Neural crest cell (in vitro differentiated cells): ENCODE measurements around the gene TGFB2. TPM values are rescaled to one million over a fixed set of nuclear protein-coding genes. Genes with fewer than 3 reads are reported as not detected.

Source experiments
- DNase-seq: peaks from one replicate; pipeline ENCODE4 v3.0.0; 2021; ENCODE audit warnings: low read depth, mixed read lengths, low spot score
- H3K27ac Mint-ChIP-seq: one replicate; pipeline ENCODE4 v1.8.0; 2021; ENCODE audit warnings: mild to moderate bottlenecking, mixed read lengths; ENCODE audit not compliant: unreplicated experiment
- H3K27me3 Mint-ChIP-seq: 2 replicates; pipeline ENCODE4 v1.8.0; 2021; ENCODE audit warnings: low read depth, mild to moderate bottlenecking, mixed read lengths
- H3K36me3 Mint-ChIP-seq: 2 replicates; pipeline ENCODE4 v1.8.0; 2021; ENCODE audit warnings: low read depth, mild to moderate bottlenecking, mixed read lengths
- H3K4me1 Mint-ChIP-seq: 2 replicates; pipeline ENCODE4 v1.8.0; 2021; ENCODE audit warnings: mixed read lengths
- H3K4me3 Mint-ChIP-seq: one replicate; pipeline ENCODE4 v1.8.0; 2021; ENCODE audit warnings: mild to moderate bottlenecking, mixed read lengths
- H3K9me3 Mint-ChIP-seq: 2 replicates; pipeline ENCODE4 v1.8.0; 2021; ENCODE audit warnings: mixed read lengths
- total RNA-seq: library from RNA; stranded (reverse); gene quantifications from 2 replicates; pipeline ENCODE4 v1.2.1, GENCODE V29; 2021
- TF ChIP-seq, protein P1 (sequence below): fragments of 200-600 bp; sonication (generic); conservative IDR thresholded peaks from 2 replicates; pipeline ENCODE4 v1.5.0; 2021; ENCODE audit warnings: antibody characterized with exemption, mild to moderate bottlenecking

Gene TGFB2
- total RNA-seq, 1 donor from 2014 or later: 11.4 TPM

DNA sequence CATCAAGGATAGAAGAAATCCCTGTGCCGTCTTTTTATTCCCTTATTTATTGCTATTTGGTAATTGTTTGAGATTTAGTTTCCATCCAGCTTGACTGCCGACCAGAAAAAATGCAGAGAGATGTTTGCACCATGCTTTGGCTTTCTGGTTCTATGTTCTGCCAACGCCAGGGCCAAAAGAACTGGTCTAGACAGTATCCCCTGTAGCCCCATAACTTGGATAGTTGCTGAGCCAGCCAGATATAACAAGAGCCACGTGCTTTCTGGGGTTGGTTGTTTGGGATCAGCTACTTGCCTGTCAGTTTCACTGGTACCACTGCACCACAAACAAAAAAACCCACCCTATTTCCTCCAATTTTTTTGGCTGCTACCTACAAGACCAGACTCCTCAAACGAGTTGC lies 99.0 kb downstream of the TGFB2 start:
- H3K36me3 Mint-ChIP-seq: peaks cover 5% of the 10 kb centered on the region
- peaks cover 6% of the 10 kb centered on the region for H3K4me1 Mint-ChIP-seq
- no peak overlapping the region for H3K27ac Mint-ChIP-seq
- peaks cover 3% of the 10 kb centered on the region for H3K9me3 Mint-ChIP-seq
- no peak overlapping the region for H3K4me3 Mint-ChIP-seq
- TF ChIP-seq, protein P1, sequence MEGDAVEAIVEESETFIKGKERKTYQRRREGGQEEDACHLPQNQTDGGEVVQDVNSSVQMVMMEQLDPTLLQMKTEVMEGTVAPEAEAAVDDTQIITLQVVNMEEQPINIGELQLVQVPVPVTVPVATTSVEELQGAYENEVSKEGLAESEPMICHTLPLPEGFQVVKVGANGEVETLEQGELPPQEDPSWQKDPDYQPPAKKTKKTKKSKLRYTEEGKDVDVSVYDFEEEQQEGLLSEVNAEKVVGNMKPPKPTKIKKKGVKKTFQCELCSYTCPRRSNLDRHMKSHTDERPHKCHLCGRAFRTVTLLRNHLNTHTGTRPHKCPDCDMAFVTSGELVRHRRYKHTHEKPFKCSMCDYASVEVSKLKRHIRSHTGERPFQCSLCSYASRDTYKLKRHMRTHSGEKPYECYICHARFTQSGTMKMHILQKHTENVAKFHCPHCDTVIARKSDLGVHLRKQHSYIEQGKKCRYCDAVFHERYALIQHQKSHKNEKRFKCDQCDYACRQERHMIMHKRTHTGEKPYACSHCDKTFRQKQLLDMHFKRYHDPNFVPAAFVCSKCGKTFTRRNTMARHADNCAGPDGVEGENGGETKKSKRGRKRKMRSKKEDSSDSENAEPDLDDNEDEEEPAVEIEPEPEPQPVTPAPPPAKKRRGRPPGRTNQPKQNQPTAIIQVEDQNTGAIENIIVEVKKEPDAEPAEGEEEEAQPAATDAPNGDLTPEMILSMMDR: no peak
- no peaks in the 10 kb centered on the region for H3K27me3 Mint-ChIP-seq
- no peak for DNase-seq

DNA sequence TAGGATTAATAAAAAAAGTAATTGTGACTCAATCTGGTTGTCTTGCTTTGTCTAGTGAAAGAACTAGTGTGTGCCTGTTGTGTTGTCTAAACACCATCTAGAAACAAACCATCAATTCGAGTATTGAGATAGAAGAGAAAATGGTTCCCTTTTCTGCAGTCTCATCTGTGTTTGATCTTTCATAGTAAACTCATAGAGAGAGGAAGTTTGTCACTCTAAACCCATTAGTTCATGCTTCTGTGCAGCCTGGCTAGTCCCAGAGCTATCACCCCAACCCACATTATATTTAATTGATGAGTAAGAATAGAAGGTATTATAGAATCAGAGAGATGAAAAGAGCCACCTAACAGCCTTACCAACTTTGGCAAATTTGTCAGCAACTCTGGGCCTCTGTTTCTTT lies 99.5 kb downstream of the TGFB2 start:
- H3K36me3 Mint-ChIP-seq: peaks cover 5% of the 10 kb centered on the region
- peaks cover 3% of the 10 kb centered on the region for H3K9me3 Mint-ChIP-seq
- no peak for DNase-seq
- H3K4me3 Mint-ChIP-seq: no peak overlapping the region
- H3K27me3 Mint-ChIP-seq: no peaks in the 10 kb centered on the region
- H3K27ac Mint-ChIP-seq: no peak overlapping the region
- H3K4me1 Mint-ChIP-seq: peaks cover 4% of the 10 kb centered on the region
- TF ChIP-seq, protein P1: no peak

DNA sequence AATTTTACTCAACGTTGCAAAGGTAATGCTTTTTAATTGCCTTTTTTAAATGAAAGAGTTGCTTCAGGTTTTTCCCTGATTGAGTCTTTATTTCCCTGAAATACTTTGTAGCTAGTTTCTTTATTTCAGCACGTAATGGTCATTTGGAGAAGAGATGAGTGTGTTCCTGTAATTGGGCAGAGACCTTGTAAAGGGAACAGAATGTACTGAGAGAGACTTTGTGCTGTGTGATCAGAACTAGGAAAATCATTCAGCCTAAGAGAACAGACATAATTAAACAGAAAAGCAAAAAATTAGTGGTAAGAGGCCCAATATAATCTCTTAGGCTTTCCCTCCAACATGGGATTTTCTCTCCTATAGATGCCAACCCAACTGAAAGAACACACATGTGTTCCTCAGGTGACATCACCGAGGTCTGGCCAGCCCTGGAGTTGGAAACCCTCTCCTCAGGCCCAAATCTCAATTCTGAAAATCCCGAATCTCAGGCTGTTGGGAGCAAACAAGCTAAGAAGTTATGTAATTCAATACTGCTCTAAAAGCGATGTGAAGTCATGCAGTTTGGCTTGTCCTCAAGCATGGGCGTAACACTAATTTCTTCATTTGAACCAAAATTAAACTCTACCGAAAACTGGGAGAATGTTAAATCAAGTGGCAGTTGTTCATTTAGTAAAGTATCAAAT lies 102.0 kb downstream of the TGFB2 start:
- peaks cover 7% of the 10 kb centered on the region for H3K9me3 Mint-ChIP-seq

DNA sequence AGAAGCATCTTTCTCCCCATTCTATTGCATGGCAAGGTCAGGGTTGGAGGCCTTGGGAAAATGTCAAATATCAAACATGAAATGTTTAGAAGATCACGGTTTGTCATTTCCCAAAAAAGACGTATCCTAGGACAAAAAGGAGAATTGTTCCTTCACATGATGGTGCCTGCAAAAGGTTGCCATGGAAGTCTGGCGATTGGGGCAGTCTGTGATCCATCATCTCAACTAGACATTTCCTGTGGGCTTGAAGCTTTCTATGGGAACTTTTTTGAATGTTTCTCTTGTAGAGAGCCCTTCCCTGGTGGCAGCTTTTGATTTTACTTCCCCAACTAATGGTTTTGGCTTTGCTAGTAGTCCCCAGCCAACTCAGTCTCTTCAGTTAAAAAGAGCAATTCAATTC lies 106.3 kb downstream of the TGFB2 start:
- peaks cover 5% of the 10 kb centered on the region for H3K36me3 Mint-ChIP-seq
- no peak overlapping the region for H3K4me3 Mint-ChIP-seq
- H3K9me3 Mint-ChIP-seq: peaks cover 7% of the 10 kb centered on the region
- no peak overlapping the region for H3K27ac Mint-ChIP-seq
- no peaks in the 10 kb centered on the region for H3K27me3 Mint-ChIP-seq
- TF ChIP-seq, protein P1: no peak
- peaks cover 15% of the 10 kb centered on the region for H3K4me1 Mint-ChIP-seq
- DNase-seq: no peak

More for the DNA sequence above, 102.0 kb downstream of the TGFB2 start:
- peaks cover 5% of the 10 kb centered on the region for H3K36me3 Mint-ChIP-seq
- no peak overlapping the region for H3K27ac Mint-ChIP-seq
- TF ChIP-seq, protein P1: no peak
- H3K4me1 Mint-ChIP-seq: peaks cover 12% of the 10 kb centered on the region
- no peak overlapping the region for H3K4me3 Mint-ChIP-seq
- DNase-seq: no peak
- H3K27me3 Mint-ChIP-seq: no peaks in the 10 kb centered on the region

DNA sequence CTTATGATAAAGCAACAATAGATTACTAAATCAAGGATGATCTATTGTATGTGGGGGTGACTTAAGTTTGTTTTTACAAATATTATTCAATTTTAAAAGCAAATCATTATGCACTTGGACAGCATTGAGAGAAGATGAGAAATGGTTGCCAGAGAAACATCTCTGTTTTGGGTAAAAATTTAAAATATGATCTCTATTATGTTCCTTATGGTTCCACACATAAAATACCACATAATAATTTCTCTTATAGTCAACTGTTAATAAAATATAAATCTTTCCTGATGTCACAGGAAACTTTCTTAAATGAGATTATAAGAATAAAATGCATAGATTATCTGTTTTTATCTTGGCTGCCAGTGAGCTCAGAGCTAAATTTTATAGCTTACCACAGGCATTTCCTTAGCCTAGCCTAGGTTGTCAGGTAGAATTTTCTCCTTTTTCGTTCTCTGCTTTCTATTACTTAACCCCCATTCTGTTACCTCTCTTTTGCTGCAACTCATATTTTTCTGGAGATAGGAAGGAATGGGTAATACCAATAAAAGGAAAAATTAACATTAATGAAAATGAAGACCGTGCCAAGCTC lies 109.7 kb downstream of the TGFB2 start:
- Mint-ChIP-seq H3K27me3 (no peaks in the 10 kb centered on the region), H3K4me3 (no peak overlapping the region), H3K9me3 (peaks cover 9% of the 10 kb centered on the region), H3K27ac (no peak overlapping the region), H3K4me1 (peaks cover 21% of the 10 kb centered on the region), H3K36me3 (no peaks in the 10 kb centered on the region)
- TF ChIP-seq, protein P1: no peak
- no peak for DNase-seq
